ENCODE data around the gene DNMT3L. TPM values are rescaled to one million over a fixed set of nuclear protein-coding genes. Genes with fewer than 3 reads are reported as not detected.

DNMT3L gene
- total and polyA plus RNA-seq, 8 donors: not detected

DNA sequence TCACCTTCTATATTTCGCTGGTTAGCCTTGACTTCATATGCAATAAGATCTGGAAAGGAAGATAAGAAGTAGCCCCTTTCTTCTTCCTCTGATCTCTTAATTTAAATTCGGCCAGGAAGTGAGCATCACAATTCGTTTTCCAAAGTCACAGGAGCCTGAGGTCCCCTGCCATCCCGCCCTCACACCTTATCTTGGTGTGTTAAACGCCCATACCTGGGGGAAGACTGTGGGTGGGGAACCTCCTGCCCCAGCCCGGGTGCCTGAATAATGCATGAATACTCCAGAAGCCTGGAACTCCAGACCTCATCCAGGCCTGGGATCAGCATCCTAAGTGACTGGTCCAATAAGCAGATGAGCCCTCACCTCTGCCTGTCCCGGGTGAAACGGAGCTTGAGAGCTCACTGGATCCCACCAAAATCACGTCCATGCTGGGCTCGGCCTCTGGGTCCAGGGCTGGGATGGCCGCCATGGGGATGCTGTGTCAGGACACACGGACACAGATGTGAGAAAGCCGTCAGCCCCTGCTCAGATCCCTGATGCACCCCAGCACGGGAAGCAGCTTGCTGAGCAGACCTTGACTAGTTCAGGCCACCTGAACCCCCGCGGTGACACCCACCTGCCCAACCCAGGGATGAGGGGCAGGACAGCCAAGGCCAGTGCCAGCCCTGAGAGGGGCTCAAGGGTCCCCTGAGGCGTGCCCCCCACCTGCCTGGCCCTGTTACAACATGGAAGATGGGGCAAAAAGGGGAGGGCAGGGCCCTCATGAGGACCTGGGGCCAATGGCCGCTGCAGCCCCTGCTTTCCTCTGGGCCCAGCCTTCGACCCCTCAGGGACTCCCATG is 686 bp downstream of the DNMT3L start:
- FAIRE-seq (no peak), ATAC-seq (no peak), DNase-seq (peak in 2 of 6 donors; percentile 20 to 58)
- no peaks in the 10 kb centered on the region for H3K27me3 ChIP-seq
- H3K4me1 ChIP-seq: no peaks in the 10 kb centered on the region
- H3K4me3 ChIP-seq: no peak overlapping the region
- H3K36me3 ChIP-seq: no peaks in the 10 kb centered on the region
- TF ChIP-seq, protein P1, sequence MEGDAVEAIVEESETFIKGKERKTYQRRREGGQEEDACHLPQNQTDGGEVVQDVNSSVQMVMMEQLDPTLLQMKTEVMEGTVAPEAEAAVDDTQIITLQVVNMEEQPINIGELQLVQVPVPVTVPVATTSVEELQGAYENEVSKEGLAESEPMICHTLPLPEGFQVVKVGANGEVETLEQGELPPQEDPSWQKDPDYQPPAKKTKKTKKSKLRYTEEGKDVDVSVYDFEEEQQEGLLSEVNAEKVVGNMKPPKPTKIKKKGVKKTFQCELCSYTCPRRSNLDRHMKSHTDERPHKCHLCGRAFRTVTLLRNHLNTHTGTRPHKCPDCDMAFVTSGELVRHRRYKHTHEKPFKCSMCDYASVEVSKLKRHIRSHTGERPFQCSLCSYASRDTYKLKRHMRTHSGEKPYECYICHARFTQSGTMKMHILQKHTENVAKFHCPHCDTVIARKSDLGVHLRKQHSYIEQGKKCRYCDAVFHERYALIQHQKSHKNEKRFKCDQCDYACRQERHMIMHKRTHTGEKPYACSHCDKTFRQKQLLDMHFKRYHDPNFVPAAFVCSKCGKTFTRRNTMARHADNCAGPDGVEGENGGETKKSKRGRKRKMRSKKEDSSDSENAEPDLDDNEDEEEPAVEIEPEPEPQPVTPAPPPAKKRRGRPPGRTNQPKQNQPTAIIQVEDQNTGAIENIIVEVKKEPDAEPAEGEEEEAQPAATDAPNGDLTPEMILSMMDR (IDR thresholded peaks at IDR 0.05): no peak
- intact Hi-C loops (cut with DNase I): no loop called here
- no peak overlapping the region for H3K27ac ChIP-seq
- WGBS, 2 donors: 57 to 67% methylated on average over 18 to 19 of the region's 19 CpGs
- no peaks in the 10 kb centered on the region for H3K9me3 ChIP-seq

- Histone ChIP-seq H3K36me3 (no peaks in the 10 kb centered on the region), H3K4me3 (no peak overlapping the region), H3K27me3 (no peaks in the 10 kb centered on the region), H3K9me3 (no peaks in the 10 kb centered on the region), H3K4me1 (no peaks in the 10 kb centered on the region), H3K27ac (no peak overlapping the region)
- intact Hi-C loops (cut with DNase I): no loop called here
- ATAC-seq (no peak), FAIRE-seq (no peak), DNase-seq (no peak)
- TF ChIP-seq, protein P1 (IDR thresholded peaks at IDR 0.05): no peak
- WGBS, 2 donors: 38 to 47% methylated on average over 4 of the region's 4 CpGs
Observed at GRCh38 chr21:44260066-44260465, 1.6 kb downstream of the DNMT3L start.

GRCh38 chr21:44259082-44259705 is 2.5 kb downstream of the DNMT3L start:
- Histone ChIP-seq H3K36me3 (no peaks in the 10 kb centered on the region), H3K27ac (no peak overlapping the region), H3K27me3 (no peaks in the 10 kb centered on the region), H3K4me1 (no peaks in the 10 kb centered on the region), H3K4me3 (no peak overlapping the region), H3K9me3 (no peaks in the 10 kb centered on the region)
- FAIRE-seq (no peak), DNase-seq (peak in 1 of 6 donors; percentile 18), ATAC-seq (no peak)
- TF ChIP-seq, protein P1 (IDR thresholded peaks at IDR 0.05): no peak
- intact Hi-C loops (cut with DNase I): no loop called here
- 70 to 78% methylated on average over 22 of the region's 22 CpGs for WGBS, 2 donors

DNA sequence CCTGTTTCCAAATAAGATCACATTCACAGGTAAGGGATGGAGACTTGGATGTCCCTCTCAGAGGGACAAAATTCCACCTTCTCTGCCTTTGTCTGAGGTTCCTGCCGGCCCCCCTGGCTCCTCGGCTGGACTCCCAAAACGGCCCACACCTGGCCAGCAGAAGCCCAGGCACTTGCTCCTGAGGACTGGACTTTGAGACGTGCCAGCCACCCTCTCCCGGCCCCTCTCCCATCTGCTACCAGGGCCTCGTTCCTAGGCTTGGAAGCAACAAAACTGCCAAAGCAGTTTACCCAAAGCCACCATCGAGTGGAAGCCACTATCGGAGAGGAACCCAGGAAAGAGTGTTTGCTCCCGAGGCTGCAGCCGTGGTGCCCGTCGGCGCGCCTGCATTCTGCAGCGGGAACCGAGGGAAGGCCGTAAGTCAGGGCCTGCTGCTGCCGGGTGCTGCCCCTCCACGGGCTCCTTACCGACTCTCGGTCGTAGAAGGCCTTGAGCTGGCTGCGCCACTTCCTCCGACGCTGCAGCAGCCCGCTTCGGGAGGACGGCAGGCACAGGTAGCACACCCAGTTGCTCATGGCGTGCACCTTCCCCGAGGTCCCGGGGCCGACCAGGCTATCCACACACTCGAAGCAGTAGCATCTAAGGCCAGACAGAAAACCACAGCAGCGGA is 3.5 kb downstream of the DNMT3L start:
- H3K4me1 ChIP-seq: no peaks in the 10 kb centered on the region
- H3K4me3 ChIP-seq: no peak overlapping the region
- TF ChIP-seq, protein P1 (IDR thresholded peaks at IDR 0.05): no peak
- H3K36me3 ChIP-seq: no peaks in the 10 kb centered on the region
- no peaks in the 10 kb centered on the region for H3K9me3 ChIP-seq
- no peaks in the 10 kb centered on the region for H3K27me3 ChIP-seq
- no peak overlapping the region for H3K27ac ChIP-seq
- ATAC-seq: no peak
- intact Hi-C loops (cut with DNase I): no loop called here
- FAIRE-seq: no peak
- WGBS, 2 donors: 66 to 71% methylated on average over 34 of the region's 34 CpGs
- DNase-seq: peak in 1 of 6 donors; percentile 36

Measured in pancreas (tissue), 10 donors.